Parathyroid adenoma (tissue), 2 donors: ENCODE data around the gene UNC5A.

Experiments used
- H2AFZ ChIP-seq: fragments of 300-600 bp; sonication (generic); one replicate; pipeline ENCODE4 v1.7.0; 2017; ENCODE audit warnings: antibody characterized with exemption, mild to moderate bottlenecking
- H3K27ac ChIP-seq: fragments of 300-600 bp; sonication (generic); one replicate; pipeline ENCODE4 v1.7.0; 2017
- H3K27me3 ChIP-seq: fragments of 300-600 bp; sonication (generic); one replicate; pipeline ENCODE4 v1.7.0; 2017; ENCODE audit warnings: low read length; ENCODE audit not compliant: control insufficient read depth, insufficient read depth
- H3K36me3 ChIP-seq: fragments of 300-600 bp; sonication (generic); one replicate; pipeline ENCODE4 v1.7.0; 2017; ENCODE audit warnings: low read length; ENCODE audit not compliant: control insufficient read depth, insufficient read depth
- H3K4me1 ChIP-seq: fragments of 300-600 bp; sonication (generic); one replicate; pipeline ENCODE4 v1.7.0; 2017; ENCODE audit warnings: control low read depth
- H3K4me2 ChIP-seq: fragments of 300-600 bp; sonication (generic); one replicate; pipeline ENCODE4 v1.7.0; 2017; ENCODE audit warnings: low read length
- H3K4me3 ChIP-seq: fragments of 300-600 bp; sonication (generic); one replicate; pipeline ENCODE4 v1.7.0; 2017; ENCODE audit warnings: low read depth, low read length
- H3K79me2 ChIP-seq: fragments of 300-600 bp; sonication (generic); one replicate; pipeline ENCODE4 v1.7.0; 2017; ENCODE audit warnings: control low read depth
- H3K9ac ChIP-seq: fragments of 300-600 bp; sonication (generic); one replicate; pipeline ENCODE4 v1.7.0; 2017; ENCODE audit warnings: mild to moderate bottlenecking
- H3K9me3 ChIP-seq: fragments of 300-600 bp; sonication (generic); one replicate; pipeline ENCODE4 v1.7.0; 2017; ENCODE audit warnings: low read length; ENCODE audit not compliant: control insufficient read depth
- TF ChIP-seq, protein P1 (sequence below): fragments of 300-600 bp; sonication (generic); IDR thresholded peaks from one replicate; pipeline ENCODE4 v1.7.0; 2017; ENCODE audit warnings: antibody characterized with exemption, mild to moderate bottlenecking
- donor health status: primary hyperparathyroidism.

The UNC5A gene

GRCh38 chr5:176915906-176916305 is 105.5 kb downstream of the UNC5A start:
- H2AFZ ChIP-seq = no peak overlapping the region
- H3K9me3 ChIP-seq = no peaks in the 10 kb centered on the region
- no peak overlapping the region for H3K4me3 ChIP-seq
- H3K9ac ChIP-seq = no peak overlapping the region
- no peak overlapping the region for H3K27ac ChIP-seq
- no peaks in the 10 kb centered on the region for H3K36me3 ChIP-seq
- TF ChIP-seq, protein P1, sequence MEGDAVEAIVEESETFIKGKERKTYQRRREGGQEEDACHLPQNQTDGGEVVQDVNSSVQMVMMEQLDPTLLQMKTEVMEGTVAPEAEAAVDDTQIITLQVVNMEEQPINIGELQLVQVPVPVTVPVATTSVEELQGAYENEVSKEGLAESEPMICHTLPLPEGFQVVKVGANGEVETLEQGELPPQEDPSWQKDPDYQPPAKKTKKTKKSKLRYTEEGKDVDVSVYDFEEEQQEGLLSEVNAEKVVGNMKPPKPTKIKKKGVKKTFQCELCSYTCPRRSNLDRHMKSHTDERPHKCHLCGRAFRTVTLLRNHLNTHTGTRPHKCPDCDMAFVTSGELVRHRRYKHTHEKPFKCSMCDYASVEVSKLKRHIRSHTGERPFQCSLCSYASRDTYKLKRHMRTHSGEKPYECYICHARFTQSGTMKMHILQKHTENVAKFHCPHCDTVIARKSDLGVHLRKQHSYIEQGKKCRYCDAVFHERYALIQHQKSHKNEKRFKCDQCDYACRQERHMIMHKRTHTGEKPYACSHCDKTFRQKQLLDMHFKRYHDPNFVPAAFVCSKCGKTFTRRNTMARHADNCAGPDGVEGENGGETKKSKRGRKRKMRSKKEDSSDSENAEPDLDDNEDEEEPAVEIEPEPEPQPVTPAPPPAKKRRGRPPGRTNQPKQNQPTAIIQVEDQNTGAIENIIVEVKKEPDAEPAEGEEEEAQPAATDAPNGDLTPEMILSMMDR = no peak
- H3K79me2 ChIP-seq = no peaks in the 10 kb centered on the region
- no peak overlapping the region for H3K4me2 ChIP-seq
- H3K27me3 ChIP-seq = no peaks in the 10 kb centered on the region
- H3K4me1 ChIP-seq = no peaks in the 10 kb centered on the region

DNA sequence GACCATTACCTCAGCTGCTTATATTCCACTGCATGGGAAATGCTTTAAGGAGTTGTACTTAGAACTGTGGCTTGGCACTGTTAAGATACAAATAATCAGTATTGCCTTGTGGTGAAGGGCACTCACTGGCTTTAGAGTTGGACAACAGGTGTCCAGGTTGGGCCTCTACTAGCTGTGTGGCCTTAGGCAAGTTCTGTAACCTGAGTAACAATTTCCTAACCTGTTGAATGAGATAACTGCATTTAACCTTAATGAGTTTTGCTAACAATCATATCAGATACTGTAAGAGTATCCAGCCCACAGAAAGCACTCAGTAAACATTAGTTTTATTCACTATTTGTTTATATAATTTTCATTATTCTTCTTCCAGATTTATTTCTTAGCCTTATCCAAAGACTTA is 106.0 kb downstream of the UNC5A start:
- no peaks in the 10 kb centered on the region for H3K4me1 ChIP-seq
- H3K9ac ChIP-seq = no peak overlapping the region
- H3K27ac ChIP-seq = no peak overlapping the region
- no peaks in the 10 kb centered on the region for H3K9me3 ChIP-seq
- no peaks in the 10 kb centered on the region for H3K79me2 ChIP-seq
- no peak overlapping the region for H2AFZ ChIP-seq
- H3K27me3 ChIP-seq = no peaks in the 10 kb centered on the region
- no peak overlapping the region for H3K4me2 ChIP-seq
- TF ChIP-seq, protein P1 = no peak
- H3K4me3 ChIP-seq = no peak overlapping the region
- no peaks in the 10 kb centered on the region for H3K36me3 ChIP-seq

GRCh38 chr5:176918613-176919012 is 108.3 kb downstream of the UNC5A start:
- TF ChIP-seq, protein P1 = no peak
- H3K36me3 ChIP-seq = no peaks in the 10 kb centered on the region

DNA sequence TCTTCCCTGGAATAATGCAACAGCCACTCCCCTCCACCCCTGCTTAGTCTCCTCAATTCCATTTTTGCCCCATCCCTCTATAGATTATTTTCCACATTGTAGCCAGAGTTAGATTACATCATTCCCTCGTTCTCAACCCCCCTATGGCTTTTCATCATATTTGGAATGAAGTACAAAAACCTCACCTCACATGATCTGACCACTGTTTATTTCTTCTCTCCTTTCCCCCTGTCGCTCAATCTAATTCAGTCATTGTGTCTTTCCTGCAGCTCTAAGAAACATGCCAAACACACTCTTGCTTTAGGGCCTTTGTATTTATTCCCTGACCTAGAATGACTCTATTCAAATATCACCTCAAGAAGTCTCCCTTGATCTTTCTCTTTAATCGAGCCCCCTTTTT is 111.4 kb downstream of the UNC5A start:
- Histone ChIP-seq H3K4me3 (no peak overlapping the region), H3K27ac (no peak overlapping the region), H3K9ac (no peak overlapping the region), H3K36me3 (no peaks in the 10 kb centered on the region), H3K4me2 (no peak overlapping the region), H3K27me3 (no peaks in the 10 kb centered on the region), H3K9me3 (no peaks in the 10 kb centered on the region), H3K4me1 (no peaks in the 10 kb centered on the region), H3K79me2 (peaks cover 12% of the 10 kb centered on the region), H2AFZ (no peak overlapping the region)
- TF ChIP-seq, protein P1 = no peak

More at GRCh38 chr5:176918613-176919012, 108.3 kb downstream of the UNC5A start:
- Histone ChIP-seq H3K4me1 (no peaks in the 10 kb centered on the region), H3K4me3 (no peak overlapping the region), H3K27me3 (no peaks in the 10 kb centered on the region), H3K27ac (no peak overlapping the region), H3K9ac (no peak overlapping the region), H2AFZ (no peak overlapping the region), H3K9me3 (no peaks in the 10 kb centered on the region), H3K4me2 (no peak overlapping the region), H3K79me2 (peaks cover 8% of the 10 kb centered on the region)

- Histone ChIP-seq H3K27ac (no peak overlapping the region), H3K9me3 (no peaks in the 10 kb centered on the region), H3K4me2 (no peak overlapping the region), H2AFZ (no peak overlapping the region), H3K9ac (no peak overlapping the region), H3K4me1 (no peaks in the 10 kb centered on the region), H3K79me2 (peaks cover 17% of the 10 kb centered on the region), H3K27me3 (no peaks in the 10 kb centered on the region), H3K4me3 (no peak overlapping the region), H3K36me3 (no peaks in the 10 kb centered on the region)
- TF ChIP-seq, protein P1 = no peak
These were observed 112.5 kb downstream of the UNC5A start for GRCh38 chr5:176922817-176923216.
